Kidney (tissue), 14 donors: ENCODE results near the gene PPT1. TPM values are rescaled to one million over a fixed set of nuclear protein-coding genes. Genes with fewer than 3 reads are reported as not detected.

Experiments
- DNase-seq, 5 donors: peaks; one replicate each; pipeline ENCODE4 v3.0.0-alpha.2; 2013 to 2020
- FAIRE-seq: peaks from 2 replicates; lab custom pipeline; 2012; peaks lifted over from hg19 to GRCh38; lab: Jason Lieb, UNC
- H3K27ac ChIP-seq, 2 donors: one replicate each; pipeline ENCODE4 v1.7.0; 2013; ENCODE audit warnings: low read depth in 2 of 2, low read length in 2 of 2, inconsistent platforms in 1 of 2
- H3K27me3 ChIP-seq: one replicate; pipeline ENCODE4 v1.7.1; 2013; ENCODE audit warnings: low read length, inconsistent platforms; ENCODE audit not compliant: control insufficient read depth, insufficient read depth
- H3K36me3 ChIP-seq, 3 donors: one replicate each; pipeline versions ENCODE4 v1.7.0 to v1.7.1; 2013; ENCODE audit warnings: low read length in 3 of 3, control low read depth in 1 of 3, inconsistent platforms in 1 of 3; ENCODE audit not compliant: insufficient read depth in 3 of 3, control insufficient read depth in 2 of 3
- H3K4me1 ChIP-seq, 3 donors: one replicate each; pipeline versions ENCODE4 v1.7.0 to v1.7.1; 2013; ENCODE audit warnings: low read length in 3 of 3, inconsistent platforms in 1 of 3, low read depth in 1 of 3; ENCODE audit not compliant: control insufficient read depth in 2 of 3, insufficient read depth in 2 of 3
- H3K4me3 ChIP-seq, 3 donors: one replicate each; pipeline versions ENCODE4 v1.7.0 to v1.8.1; 2013; ENCODE audit warnings: low read length in 3 of 3, control low read depth in 1 of 3, inconsistent platforms in 1 of 3
- H3K9ac ChIP-seq, 3 donors: one replicate each; pipeline versions ENCODE4 v1.7.0 to v1.7.1; 2013; ENCODE audit warnings: low read length in 3 of 3, control low read depth in 1 of 3, inconsistent platforms in 1 of 3
- H3K9me3 ChIP-seq, 3 donors: one replicate each; pipeline versions ENCODE4 v1.7.0 to v1.7.1; 2013; ENCODE audit warnings: low read length in 3 of 3, control low read depth in 1 of 3, inconsistent platforms in 1 of 3; ENCODE audit not compliant: control insufficient read depth in 2 of 3, insufficient read depth in 1 of 3
- CTCF ChIP-seq: IDR thresholded peaks from 3 replicates; pipeline ENCODE4 v1.5.1; 2012; ENCODE audit warnings: mild to moderate bottlenecking, moderate library complexity, borderline replicate concordance; ENCODE audit not compliant: insufficient read depth; ENCODE audit errors: extremely low read depth
- intact Hi-C: fragments of 100-400 bp; cut with DNase I; formaldehyde crosslinking; loops from one replicate; pipeline ENCODE4 v1.11.1; 2022
- polyA plus RNA-seq: library from polyadenylated mRNA; stranded (reverse); fragments of 350-450 nt; fragmentation: Illumina TruSeq; extraction: RNeasy Lipid Tissue Mini Kit (QIAGEN cat#74804); gene quantifications from one replicate; pipeline ENCODE4 v1.2.3, GENCODE V29; 2014; ENCODE audit warnings: low read depth, low replicate concordance; ENCODE audit not compliant: insufficient read depth
- total RNA-seq: library from RNA; stranded (reverse); fragmentation: NEBNext Ultra II Directional; extraction: Animal tissue kit (Norgen Biotek cat#: 25700); gene quantifications from one replicate; pipeline ENCODE4 v1.2.1, GENCODE V29; 2021
- donor health status: control.
- donor health status: control.
- donor health status: control.
- donor health status: control.
- donor health status: control.
- donor health status: DM: yes; HTN: yes; CAD: no.
- donor health status: Normal renal cell carcinoma (clear cell type).

PPT1 gene
- total and polyA plus RNA-seq, 2 donors from 2014 or later = 95.5 to 110 TPM

DNA sequence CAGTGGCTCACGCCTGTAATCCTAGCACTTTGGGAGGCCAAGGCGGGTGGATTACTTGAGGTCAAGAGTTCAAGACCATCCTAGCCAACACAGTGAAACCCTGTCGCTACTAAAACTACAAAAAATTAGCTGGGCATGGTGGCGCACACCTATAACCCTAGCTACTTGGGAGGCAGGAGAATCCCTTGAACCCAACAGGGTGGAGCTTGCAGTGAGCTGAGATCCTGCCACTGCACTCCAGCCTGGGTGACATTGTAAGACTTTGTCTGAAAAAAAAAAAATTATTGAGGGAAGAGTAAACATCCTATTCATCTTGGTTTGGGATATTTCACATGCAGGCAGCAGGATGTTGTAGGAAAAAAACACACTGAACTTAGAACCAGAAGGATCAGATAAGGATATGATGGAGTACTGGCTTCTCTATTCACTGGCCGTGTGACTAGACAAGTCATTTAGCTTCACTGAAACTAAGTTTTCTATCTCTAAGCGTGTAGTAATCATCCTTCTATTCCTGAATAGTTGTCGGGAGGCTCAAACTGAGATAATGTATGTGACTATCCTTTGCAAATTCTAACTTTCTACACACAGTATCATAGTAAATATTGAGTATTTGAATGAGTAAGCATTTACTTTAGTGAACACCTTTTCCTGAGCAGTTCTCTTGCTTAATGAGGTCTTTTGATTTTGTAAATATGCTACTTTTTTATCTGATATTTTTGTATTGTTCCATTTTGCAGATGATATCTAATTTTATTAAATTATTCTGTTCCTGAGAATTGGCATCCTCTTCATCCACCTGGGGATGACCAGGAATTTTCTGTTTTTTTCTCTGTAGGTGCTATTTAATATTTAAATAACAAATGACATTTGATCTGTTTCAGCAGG is 38.4 kb downstream of the PPT1 start:
- Histone ChIP-seq H3K27ac (peak overlapping the region in 1 of 2 donors; percentile 48), H3K27me3 (no peaks in the 10 kb centered on the region), H3K4me1 (peaks cover 0 to 10% (median 7%) of the 10 kb centered on the region in 3 donors), H3K9me3 (no peaks in the 10 kb centered on the region), H3K9ac (no peak overlapping the region), H3K4me3 (no peak overlapping the region), H3K36me3 (peaks cover 7 to 33% (median 23%) of the 10 kb centered on the region in 3 donors)
- intact Hi-C loops = no loop called here
- TF ChIP-seq CTCF = no peak
- FAIRE-seq = no peak
- no peak for DNase-seq

GRCh38 chr1:40058097-40058452 is 39.0 kb downstream of the PPT1 start:
- Histone ChIP-seq H3K9me3 (no peaks in the 10 kb centered on the region), H3K4me3 (no peak overlapping the region), H3K27me3 (no peaks in the 10 kb centered on the region), H3K9ac (no peak overlapping the region), H3K27ac (peak overlapping the region in 1 of 2 donors; percentile 48), H3K36me3 (peaks cover 5 to 29% (median 20%) of the 10 kb centered on the region in 3 donors), H3K4me1 (peaks cover 0 to 10% (median 7%) of the 10 kb centered on the region in 3 donors)
- TF ChIP-seq CTCF = no peak
- DNase-seq (no peak), FAIRE-seq (no peak)
- intact Hi-C loops = no loop called here

DNA sequence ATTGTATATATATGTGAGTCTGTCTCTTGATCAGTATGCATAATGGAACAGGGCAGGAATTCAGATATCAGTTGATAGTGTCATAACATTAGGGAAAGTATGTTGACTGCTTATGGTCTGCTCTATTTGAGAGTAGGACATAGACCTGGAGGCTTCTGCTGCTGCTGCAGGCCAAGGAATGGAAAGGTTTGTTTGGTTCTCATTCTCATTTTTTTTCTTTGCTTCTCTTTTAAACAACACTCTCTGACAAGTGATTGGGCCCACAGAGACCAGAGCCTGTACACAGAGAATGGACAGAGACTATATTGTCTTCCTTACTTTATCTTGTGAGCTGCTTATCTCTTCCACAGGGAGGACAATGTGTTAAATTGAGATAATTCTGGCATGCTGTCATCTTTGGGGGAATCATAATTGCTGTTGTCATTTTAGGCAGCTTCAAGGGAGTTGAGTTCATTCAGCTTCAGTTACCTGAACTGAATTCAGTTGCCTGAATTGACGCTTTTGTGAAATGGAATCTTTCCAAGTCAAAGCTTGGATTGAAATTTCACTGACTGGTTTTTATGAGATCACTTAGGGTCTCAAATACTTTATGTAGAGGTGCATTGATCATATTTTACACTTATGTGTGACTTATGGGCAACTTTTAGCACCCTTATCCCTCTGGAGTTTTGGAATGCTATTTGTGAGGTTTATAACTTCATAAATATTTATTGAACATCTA is 39.6 kb downstream of the PPT1 start:
- Histone ChIP-seq H3K27ac (no peak overlapping the region), H3K9me3 (no peaks in the 10 kb centered on the region), H3K4me3 (no peak overlapping the region), H3K9ac (no peak overlapping the region), H3K27me3 (no peaks in the 10 kb centered on the region), H3K36me3 (peaks cover 5 to 29% (median 20%) of the 10 kb centered on the region in 3 donors), H3K4me1 (peaks cover 0 to 10% (median 7%) of the 10 kb centered on the region in 3 donors)
- no peak for TF ChIP-seq CTCF
- DNase-seq (no peak), FAIRE-seq (no peak)
- intact Hi-C loops = no loop called here
